GM19099 (cell line): ENCODE results near the gene IVD.

Experiments used
- POLR2A ChIP-seq: IDR thresholded peaks from 3 replicates; pipeline ENCODE4 v1.6.1; 2011; ENCODE audit warnings: low read depth; ENCODE audit not compliant: insufficient read length; ENCODE audit errors: extremely low read depth

IVD gene

GRCh38 chr15:40420071-40420713 lies 14.6 kb downstream of the IVD start:
- no peak for TF ChIP-seq POLR2A

- no peak for TF ChIP-seq POLR2A
Observed at GRCh38 chr15:40420793-40421192, 15.2 kb downstream of the IVD start.

DNA sequence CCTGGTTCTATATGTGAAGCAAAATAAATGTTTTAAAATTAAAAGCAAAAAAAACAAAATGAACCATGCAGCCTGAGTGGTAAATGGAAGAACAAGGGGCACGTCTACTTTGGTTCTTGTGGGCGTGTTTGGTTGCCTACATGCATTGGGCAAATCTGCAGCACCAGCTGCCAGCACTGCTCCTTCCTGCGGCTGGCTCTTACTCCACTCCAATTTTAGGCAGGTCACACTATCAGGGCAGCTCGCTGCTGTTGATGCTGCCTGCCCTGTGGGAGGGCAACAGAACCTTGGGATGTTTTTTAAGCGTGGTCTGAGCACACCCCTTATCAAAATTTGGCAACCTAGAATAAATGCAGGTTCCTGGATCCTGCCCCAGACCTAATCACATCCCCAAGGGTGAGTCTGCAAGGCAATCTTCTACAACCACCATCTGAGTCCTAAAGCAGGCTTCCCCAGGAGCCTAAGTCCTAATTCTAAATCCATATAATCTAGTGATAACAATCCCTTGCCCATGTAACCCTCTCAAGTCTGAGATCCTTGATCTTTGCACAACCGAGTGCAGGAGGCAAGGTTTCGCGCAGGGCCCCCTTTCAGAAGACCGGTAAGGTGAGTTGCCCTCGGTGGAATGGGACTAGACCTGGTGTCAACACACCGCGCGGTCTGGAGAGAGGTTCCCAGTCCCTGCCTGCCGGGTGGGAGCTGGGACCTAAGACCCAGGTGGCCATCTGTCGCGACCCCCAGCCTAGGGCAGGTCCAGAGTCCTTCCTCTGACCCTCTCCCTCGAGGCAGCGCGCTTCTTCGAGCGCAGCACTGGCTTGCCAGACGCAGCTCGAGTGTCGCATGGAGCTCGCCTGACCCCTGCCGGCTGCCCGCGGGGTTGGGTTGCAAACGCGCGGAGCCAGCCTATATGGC lies 15.9 kb downstream of the IVD start:
- no peak for TF ChIP-seq POLR2A

GRCh38 chr15:40424483-40425115 lies 19.0 kb downstream of the IVD start:
- no peak for TF ChIP-seq POLR2A

GRCh38 chr15:40425681-40426080 lies 20.1 kb downstream of the IVD start:
- TF ChIP-seq POLR2A: no peak

GRCh38 chr15:40427188-40427587 lies 21.6 kb downstream of the IVD start:
- TF ChIP-seq POLR2A: no peak

GRCh38 chr15:40428185-40428584 lies 22.6 kb downstream of the IVD start:
- no peak for TF ChIP-seq POLR2A

- no peak for TF ChIP-seq POLR2A
Observed at GRCh38 chr15:40429068-40429710, 23.6 kb downstream of the IVD start.

DNA sequence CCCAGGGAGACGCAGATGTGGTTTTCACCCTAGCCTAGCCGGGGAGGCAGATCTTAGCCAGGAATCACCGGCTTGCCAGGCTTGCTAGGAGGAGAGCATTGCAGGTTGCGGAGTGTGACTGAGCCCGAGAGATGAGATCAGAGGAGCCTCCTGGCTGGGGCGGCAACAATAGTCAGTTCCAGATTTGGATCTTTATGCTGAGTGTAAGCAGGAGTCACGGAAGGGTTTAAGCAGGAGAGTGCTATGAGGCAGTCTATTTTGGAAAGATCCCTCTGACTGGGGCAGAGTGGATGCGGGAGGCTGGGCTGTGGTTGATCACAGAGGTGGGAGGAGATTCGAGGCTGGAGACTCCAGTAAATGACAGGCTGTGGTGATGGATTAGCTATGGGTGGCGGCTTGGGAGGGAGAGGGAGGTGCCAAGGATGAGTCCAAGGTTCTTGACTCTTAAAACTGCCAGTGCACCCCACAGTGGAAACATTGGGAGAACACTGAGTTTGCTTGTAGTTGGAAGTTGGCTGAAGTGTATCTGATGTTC lies 24.7 kb downstream of the IVD start:
- TF ChIP-seq POLR2A: no peak

- TF ChIP-seq POLR2A: no peak
Observed at GRCh38 chr15:40435023-40435709, 29.6 kb downstream of the IVD start.

DNA sequence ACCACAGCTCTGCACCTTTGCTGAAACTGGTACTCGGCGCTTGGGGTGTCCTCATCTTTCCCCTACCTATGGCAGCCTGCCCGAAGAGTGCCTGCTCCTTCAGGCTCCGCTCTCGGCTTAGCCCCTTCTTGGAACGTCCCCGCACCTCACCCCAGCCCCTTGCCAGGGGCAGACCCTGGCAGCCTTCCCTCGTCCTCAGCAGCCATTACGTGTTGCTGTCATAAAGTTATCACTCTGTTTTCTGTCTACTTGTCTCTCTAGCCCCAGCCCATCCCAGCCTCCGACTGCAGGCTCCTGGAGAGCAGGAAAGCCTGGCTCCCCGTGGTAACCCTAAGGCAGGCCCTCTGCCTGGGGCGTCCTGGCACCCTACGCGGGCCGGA lies 30.1 kb downstream of the IVD start:
- TF ChIP-seq POLR2A: no peak

GRCh38 chr15:40436116-40436891 lies 30.7 kb downstream of the IVD start:
- no peak for TF ChIP-seq POLR2A

- TF ChIP-seq POLR2A: no peak
Observed at GRCh38 chr15:40436892-40437751, 31.5 kb downstream of the IVD start.
